GM19324 (cell line): ENCODE data around the gene CDHR5.

ENCODE experiments used
- ATAC-seq: cut with Tn5 transposase; IDR thresholded peaks from one replicate; pipeline ENCODE4 v1.9.1; 2021; ENCODE audit warnings: mild to moderate bottlenecking, moderate library complexity; ENCODE audit not compliant: unreplicated experiment, low FRiP score

The CDHR5 gene

GRCh38 chr11:612961-613300 is 11.8 kb downstream of the CDHR5 start:
- no peak for ATAC-seq

- no peak for ATAC-seq
These were observed 12.4 kb downstream of the CDHR5 start for GRCh38 chr11:612201-612960.

- ATAC-seq, result no peak
These were observed 13.5 kb downstream of the CDHR5 start for GRCh38 chr11:611001-611996.

DNA sequence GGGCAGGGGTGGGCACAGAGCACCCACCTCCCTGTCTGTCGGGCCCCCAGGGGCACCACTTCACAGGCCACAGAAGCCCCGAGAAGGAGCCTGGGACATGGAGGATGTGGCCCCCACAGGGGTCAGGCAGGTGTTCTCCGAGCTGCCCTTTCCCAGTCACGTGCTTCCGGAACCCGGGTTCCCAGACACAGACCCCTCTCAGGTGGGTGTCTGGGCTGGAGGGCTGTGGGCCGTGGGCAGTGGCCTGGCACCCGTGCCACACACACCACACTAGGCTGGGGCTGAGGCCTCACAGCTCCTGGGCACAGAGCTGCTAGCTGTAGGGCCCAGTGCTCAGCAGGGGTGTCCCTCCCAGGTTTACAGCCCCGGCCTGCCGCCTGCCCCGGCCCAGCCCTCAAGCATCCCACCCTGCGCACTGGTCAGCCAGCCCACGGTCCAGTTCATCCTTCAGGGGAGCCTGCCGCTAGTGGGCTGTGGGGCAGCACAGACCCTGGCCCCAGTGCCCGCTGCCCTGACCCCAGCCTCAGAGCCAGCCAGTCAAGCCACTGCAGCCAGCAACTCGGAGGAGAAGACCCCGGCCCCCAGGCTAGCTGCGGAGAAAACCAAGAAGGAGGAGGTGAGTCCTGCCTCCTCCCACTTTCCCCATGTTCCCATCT is 14.5 kb downstream of the CDHR5 start:
- no peak for ATAC-seq

DNA sequence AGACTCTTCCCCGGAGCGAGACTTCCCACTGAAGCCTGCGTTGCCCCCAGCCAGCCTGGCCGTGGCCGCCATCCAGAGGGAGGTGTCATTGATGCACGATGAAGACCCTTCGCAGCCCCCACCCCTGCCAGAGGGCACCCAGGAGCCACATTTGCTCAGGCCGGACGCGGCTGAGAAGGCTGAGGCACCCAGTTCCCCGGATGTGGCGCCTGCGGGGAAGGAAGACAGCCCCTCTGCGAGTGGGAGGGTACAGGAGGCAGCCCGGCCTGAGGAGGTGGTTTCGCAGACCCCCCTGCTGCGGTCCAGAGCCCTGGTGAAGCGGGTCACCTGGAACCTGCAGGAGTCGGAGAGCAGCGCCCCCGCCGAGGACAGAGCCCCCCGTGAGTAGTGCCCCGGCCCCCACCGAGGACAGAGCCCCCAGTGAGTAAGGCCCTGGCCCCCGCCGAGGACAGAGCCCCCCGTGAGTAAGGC is 15.4 kb downstream of the CDHR5 start:
- ATAC-seq, result no peak

- ATAC-seq, result no peak
These were observed 15.9 kb downstream of the CDHR5 start for GRCh38 chr11:608791-609251.

- ATAC-seq, result no peak
These were observed 16.6 kb downstream of the CDHR5 start for GRCh38 chr11:607971-608659.

- no peak for ATAC-seq
These were observed 17.6 kb downstream of the CDHR5 start for GRCh38 chr11:607020-607780.

GRCh38 chr11:606245-606644 is 18.5 kb downstream of the CDHR5 start:
- no peak for ATAC-seq

DNA sequence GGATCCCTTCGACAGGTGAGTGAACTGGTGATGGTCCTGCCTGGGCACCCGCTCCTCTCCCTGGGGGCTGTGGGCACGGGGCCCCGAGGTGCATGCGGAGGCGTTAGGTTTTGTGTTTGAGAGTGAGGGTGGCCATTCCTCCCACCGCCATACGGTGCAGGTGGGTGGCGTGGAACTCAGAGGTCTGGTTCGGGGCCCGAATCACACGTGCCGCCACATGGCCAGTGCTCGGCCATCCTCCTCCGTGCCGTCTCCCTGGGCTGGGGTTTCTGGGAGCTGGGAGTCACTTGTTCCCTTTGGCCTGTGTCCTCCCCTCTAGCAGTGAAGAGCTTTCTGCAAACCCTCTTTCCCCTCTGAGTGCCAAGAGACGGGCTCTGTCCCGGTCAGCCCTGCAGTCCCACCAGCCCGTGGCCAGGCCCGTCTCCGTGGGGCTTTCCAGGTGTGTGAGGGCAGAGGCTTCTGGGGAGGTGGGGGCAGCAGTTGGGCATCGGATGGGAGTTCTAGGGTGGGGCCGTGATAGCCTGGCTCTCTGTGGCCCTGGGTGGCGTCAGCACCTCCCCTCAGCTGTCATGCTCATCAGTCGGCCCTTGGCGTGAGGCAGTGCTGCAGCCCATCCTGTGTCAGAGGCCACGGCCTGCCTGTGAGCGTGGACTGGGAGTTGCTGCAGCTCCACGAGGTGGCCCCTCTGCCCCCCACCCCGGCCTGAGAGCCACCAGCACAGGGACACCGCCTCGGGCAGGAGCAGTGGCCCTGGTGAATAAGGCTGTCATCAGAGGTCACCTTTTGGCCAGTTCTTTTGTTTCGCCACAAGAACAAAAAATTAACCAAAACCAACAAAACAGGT is 19.2 kb downstream of the CDHR5 start:
- no peak for ATAC-seq

GRCh38 chr11:603154-603553 is 21.6 kb downstream of the CDHR5 start:
- ATAC-seq, result no peak

- no peak for ATAC-seq
These were observed 23.0 kb downstream of the CDHR5 start for GRCh38 chr11:601573-602245.

DNA sequence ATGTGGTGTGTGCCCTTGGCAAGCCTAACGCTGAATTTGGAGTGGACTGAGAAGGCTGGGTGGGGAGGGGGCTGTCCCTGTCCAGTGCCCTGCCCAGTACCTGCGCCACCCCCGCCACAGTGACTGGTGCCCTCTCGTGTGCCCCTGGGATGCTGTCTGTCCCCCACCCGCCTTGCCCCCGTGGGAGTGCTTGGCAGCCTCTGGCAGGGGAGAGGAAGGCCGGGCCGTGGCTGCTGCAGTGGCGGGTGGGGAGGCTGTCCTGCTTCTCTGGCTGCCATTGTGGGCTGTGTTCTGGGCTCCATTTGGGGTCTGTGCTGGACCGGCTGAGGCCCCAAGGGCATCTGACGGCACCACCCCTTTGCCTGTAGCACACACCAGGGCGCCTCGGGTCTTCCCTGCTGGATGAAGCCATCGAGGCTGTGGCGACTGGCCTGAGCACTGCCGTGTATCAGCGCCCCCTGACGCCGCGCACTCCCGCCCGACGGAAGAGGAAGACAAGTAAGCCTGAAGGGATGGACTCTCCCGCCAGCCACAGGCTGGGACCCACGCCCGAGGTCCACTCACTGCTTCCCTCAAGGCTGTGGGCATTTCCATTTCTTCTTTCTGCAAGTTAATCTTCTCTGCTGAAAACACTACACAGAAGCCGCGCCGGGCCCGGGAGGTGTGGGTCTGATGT is 26.6 kb downstream of the CDHR5 start:
- no peak for ATAC-seq

DNA sequence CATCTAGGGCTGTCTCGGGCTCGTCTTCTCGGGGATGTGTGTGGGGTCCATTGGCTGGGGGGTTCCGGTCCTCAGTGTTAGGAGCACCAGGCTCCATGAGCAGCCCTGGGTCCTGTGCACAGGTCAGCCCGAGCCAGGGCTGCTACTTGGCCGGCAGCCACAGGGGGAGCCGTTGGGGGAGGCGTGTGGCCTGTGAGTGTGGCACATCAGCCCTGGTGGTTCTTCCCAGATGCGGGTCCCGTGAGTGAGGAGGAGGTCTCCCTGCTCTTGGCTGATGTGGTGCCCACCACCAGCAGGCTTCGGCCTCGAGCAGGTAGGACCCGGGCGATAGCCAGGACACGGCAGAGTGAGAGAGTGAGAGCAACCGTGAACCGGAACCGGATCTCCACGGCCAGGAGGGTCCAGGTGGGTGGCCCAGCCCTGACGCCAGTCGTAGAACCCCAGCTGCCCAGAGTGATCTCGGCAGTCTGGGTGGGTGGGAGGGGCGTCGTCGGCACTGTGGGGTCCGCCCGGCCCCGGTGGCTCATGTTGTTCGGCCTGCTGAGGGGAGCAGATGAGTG is 27.5 kb downstream of the CDHR5 start:
- ATAC-seq, result no peak

- no peak for ATAC-seq
These were observed 28.4 kb downstream of the CDHR5 start for GRCh38 chr11:596374-596773.

GRCh38 chr11:595400-595799 is 29.4 kb downstream of the CDHR5 start:
- no peak for ATAC-seq

DNA sequence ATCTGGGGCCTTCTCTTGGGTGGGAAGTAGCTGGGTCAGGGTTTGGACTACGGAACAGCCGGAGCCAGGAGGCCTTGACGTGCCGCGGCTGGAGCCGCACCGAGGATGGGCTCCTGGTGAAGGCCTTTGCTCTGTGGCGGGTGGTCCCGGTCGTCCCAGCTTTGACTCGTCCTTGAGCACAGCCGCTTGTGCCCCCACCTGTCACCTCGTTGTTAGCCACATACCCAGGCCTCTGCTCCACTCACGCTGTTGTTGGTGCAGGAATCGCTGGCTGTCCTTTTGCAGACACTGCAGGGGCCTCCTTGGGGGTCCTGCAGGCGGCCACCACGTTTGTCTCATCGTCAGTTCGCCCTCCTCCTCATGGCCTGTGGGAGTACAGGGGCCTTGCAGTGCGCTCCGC is 31.4 kb downstream of the CDHR5 start:
- ATAC-seq, result no peak
